ENCODE data around the gene PAK5. TPM values are rescaled to one million over a fixed set of nuclear protein-coding genes. Genes with fewer than 3 reads are reported as not detected.

Gene PAK5
- total and polyA plus RNA-seq, 9 of the 15 experiments (the other 6 are each of a cell fraction or from before 2014, with no cell fraction given), result not detected

- no peak for TF ChIP-seq ZMIZ1 (IDR thresholded peaks at IDR 0.05; ENCODE audit: low read depth in 2 of 2, low read length in 2 of 2)
- no peak for TF ChIP-seq TAF15 (IDR thresholded peaks at IDR 0.05; ENCODE audit: low read depth, low read length)
- no peak for TF ChIP-seq ATF6 (CRISPR knock-in tag; IDR thresholded peaks at IDR 0.05)
- TF ChIP-seq KLF16 (IDR thresholded peaks at IDR 0.05), result no peak
Measured at GRCh38 chr20:9736373-9736772, 102.5 kb downstream of the PAK5 start (continued).

GRCh38 chr20:9723501-9724202 lies 115.2 kb downstream of the PAK5 start:
- no peaks in the 10 kb centered on the region for H3K79me2 ChIP-seq (ENCODE audit: control insufficient read depth, insufficient read depth, low read length)
- ChIA-PET CTCF (ENCODE audit: low intra/inter-chr PET ratio) (no interaction called here), POLR2A (no interaction called here)
- no peaks in the 10 kb centered on the region for H3K9me1 ChIP-seq (ENCODE audit: control insufficient read depth, insufficient read depth, low read length)
- H3K9me3 ChIP-seq (replicated peaks; ENCODE audit: control insufficient read depth, insufficient read depth, low read depth, low read length), result no peaks in the 10 kb centered on the region
- H3K4me1 ChIP-seq (replicated peaks in 1 of 2; ENCODE audit: control insufficient read depth in 2 of 2, insufficient read depth in 2 of 2, low read length in 2 of 2), result no peaks in the 10 kb centered on the region
- no peak for FAIRE-seq
- no peak overlapping the region for H3K4me3 ChIP-seq
- H3K9ac ChIP-seq (ENCODE audit: insufficient read depth in 1 of 2, low read depth in 2 of 2, low read length in 2 of 2), result no peak overlapping the region
- ATAC-seq, result no peak
- no peak overlapping the region for H3K27ac ChIP-seq (ENCODE audit: extremely low read depth, low read depth, low read length)
- H3K36me3 ChIP-seq (ENCODE audit: control insufficient read depth, insufficient read depth, low read length), result no peaks in the 10 kb centered on the region
- H2AFZ ChIP-seq (ENCODE audit: low read depth, low read length), result no peak overlapping the region
- in situ Hi-C loops (cut with MboI), result no loop called here
- no peaks in the 10 kb centered on the region for H3K27me3 ChIP-seq (ENCODE audit: control insufficient read depth in 2 of 2, insufficient read depth in 2 of 2, low read length in 2 of 2)
- intact Hi-C loops (cut with micrococcal nuclease), result no loop called here
- 2% methylated on average over 6 of the region's 7 CpGs for WGBS (ENCODE audit: insufficient coverage, low coverage, missing lambda C conversion rate)
- no peak overlapping the region for H3K4me2 ChIP-seq (ENCODE audit: insufficient read depth, low read length)
- no peaks in the 10 kb centered on the region for H4K20me1 ChIP-seq (replicated peaks; ENCODE audit: control insufficient read depth, insufficient read depth, low read length)
- DNase-seq (ENCODE audit: extremely low read depth in 1 of 4, low spot score in 3 of 4), result no peak
- BruUV-seq (replicated peaks), result no TSS peak
- no peak for TF ChIP-seq RHOXF2B (CRISPR knock-in tag; conservative IDR thresholded peaks at IDR 0.05)
- TF ChIP-seq DLX4 (CRISPR knock-in tag; IDR thresholded peaks at IDR 0.05), result no peak
- TF ChIP-seq GTF2A2 (tag; IDR thresholded peaks at IDR 0.05), result no peak
- TF ChIP-seq HNRNPH1 (optimal IDR thresholded peaks at IDR 0.05; ENCODE audit: low read depth, low read length), result no peak
- no peak for TF ChIP-seq POLR3A (IDR thresholded peaks at IDR 0.05; ENCODE audit: borderline replicate concordance, extremely low read depth, insufficient read depth, insufficient read length)
